GM19397 (cell line): ENCODE data around the gene CHEK2.
"Not testable (repeated sequence)": the region's sequence is repeated elsewhere in the genome, so short reads cannot be mapped to it uniquely, and the experiment has no call there.

Experiments
- ATAC-seq: cut with Tn5 transposase; IDR thresholded peaks from one replicate; pipeline ENCODE4 v1.9.1; 2021; ENCODE audit warnings: mild to moderate bottlenecking, moderate library complexity; ENCODE audit not compliant: unreplicated experiment

Gene CHEK2

DNA sequence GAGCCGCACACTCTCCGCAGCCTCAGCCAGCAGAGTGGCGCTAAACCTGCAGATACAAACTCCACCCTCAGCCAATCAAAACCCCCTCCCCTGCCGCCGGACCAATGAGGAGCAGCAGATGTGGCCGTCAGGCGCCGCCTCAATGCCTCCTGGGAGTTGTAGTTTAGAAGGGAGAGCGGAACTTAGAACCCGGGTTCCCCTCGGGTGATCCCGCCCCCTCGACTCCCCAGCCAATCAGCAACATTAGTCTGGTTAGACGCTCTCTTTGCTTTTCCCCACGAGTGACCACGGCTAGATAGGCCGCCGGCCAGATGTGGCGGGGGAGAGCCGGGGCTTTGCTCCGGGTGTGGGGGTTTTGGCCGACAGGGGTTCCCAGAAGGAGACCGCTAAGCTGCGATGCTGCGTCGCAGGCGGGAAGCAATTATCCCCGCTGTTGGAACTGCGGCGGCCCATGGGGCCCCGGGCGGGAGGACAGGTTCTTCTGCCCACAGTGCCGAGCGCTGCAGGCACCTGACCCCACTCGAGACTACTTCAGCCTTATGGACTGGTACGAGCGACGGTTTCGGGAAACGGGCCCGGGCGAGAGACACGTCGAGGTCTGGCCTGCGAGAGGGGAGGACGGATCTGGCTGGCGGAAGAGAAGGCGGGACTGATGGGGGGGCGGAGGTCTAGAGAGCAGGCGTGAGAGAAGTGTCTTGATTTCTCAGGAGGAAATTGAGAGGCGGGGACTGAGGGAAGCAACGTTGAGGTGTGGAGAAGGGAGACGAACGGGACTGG lies at the start of gene CHEK2, which contains the start of gene HSCB:
Gene CHEK2 (minus strand): TSS at position 36 of the 777 bp plus-strand sequence. CDS start 7,099 bp downstream, outside the sequence.
Gene HSCB (plus strand): TSS at position 255 of the 777 bp plus-strand sequence. CDS start 57 bp downstream, at position 312.
- peak; percentile 92 for ATAC-seq

GRCh38 chr22:28791124-28791523 lies 49.5 kb upstream of the CHEK2 start:
- ATAC-seq = no peak

- no peak for ATAC-seq
Measured at GRCh38 chr22:28788601-28789000, 47.0 kb upstream of the CHEK2 start.

GRCh38 chr22:28783786-28784671 lies 42.4 kb upstream of the CHEK2 start:
- ATAC-seq = no peak

- no peak for ATAC-seq
Measured at GRCh38 chr22:28780296-28780695, 38.7 kb upstream of the CHEK2 start.

DNA sequence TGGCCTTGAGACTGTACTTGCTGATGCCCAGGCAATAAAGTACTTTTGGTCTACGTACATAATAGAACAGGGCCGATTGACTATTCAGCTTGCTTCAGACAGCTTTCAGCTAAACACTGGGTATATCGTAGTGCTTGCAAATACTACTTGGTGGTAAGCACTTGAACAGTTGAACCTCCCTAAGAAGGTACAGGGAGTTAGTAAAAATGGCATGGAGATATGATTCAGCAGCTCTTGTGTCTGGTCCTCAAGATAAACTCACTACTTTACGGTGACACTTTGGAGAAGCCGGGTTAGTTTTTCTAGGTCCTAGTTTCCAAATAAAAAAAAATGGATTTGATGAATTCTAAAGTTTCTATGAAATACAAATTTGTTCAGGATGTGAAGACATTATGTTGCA lies 38.2 kb upstream of the CHEK2 start:
- ATAC-seq = no peak

DNA sequence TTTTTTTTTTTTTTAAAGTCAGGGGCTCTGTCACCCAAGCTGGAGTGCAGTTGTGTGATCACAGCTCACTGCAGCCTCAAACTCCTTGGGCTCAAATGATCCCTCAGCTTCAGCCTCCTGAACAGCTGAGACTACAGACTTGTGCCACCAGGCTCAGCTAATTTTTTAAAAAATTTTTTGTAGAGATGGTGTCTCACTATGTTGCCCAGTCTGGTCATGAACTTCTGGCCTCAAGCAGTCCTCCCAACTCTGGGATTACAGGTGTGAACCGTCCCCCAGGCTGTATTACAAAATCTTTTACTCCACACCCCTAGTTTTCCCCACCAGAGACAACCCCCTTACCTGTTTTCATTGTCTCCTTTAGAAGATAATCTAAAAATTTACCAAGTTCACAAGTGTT lies 32.8 kb upstream of the CHEK2 start:
- ATAC-seq = no peak

DNA sequence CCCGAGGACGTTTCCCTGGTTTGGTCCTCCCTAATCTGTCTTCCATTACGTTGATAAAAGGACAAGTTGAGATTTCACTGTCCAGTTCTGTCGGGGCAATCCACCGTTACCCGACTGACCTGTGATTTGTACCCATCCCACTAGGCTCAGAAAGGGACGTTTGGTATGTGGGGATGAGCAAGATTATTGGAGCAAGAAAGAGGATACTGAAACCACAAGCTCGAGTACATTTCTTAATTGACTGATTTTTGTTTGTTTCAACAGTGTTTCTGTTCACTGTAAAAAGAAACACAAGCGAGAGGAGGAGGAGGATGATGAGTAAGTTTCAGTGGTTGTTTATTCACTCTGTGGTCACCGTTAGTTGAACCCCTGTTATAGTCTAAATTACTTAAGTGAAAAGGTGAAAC lies 31.8 kb upstream of the CHEK2 start:
- ATAC-seq = peak; percentile 7

- peak; percentile 89 for ATAC-seq
Measured at GRCh38 chr22:28772633-28773460, 31.2 kb upstream of the CHEK2 start, which contains the start of gene CCDC117. Gene CCDC117, plus strand, starts transcription at chr22:28772695. Its CDS starts 155 bp downstream, at chr22:28772850.

- ATAC-seq = no peak
Measured at GRCh38 chr22:28771195-28771791, 29.7 kb upstream of the CHEK2 start.

DNA sequence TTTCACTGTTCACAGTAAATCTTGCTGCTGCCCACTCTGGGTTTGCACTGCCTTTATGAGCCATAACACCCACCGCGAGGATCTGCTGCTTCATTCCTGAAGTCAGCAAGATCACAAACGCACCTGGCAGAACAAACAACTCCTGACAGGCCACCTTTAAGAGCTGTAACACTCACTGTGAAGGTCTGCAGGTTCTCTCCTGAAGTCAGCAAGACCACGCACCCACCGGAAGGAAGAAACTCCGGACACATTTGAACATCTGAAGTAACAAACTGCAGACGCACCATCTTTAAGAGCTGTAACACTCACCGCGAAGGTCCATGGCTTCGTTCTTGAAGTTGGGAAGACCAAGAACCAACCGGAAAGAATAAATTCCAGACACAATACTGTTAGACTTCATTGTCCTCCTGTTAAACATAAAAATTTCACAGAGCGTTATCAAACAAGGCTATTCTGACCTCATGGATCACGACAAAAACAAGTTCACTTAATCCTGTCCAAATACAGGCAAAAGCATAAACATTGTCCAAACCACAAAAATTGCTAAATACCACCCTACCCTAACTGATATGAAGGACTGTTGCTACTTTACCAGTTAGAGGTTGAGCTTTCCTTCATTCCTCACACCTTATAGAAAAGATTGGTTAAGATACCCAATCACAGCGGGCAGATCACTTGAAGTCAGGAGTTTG lies 27.9 kb upstream of the CHEK2 start:
- no peak for ATAC-seq

- ATAC-seq = no peak
Measured at GRCh38 chr22:28768701-28769393, 27.2 kb upstream of the CHEK2 start.

- ATAC-seq = no peak
Measured at GRCh38 chr22:28766628-28767027, 25.0 kb upstream of the CHEK2 start.

DNA sequence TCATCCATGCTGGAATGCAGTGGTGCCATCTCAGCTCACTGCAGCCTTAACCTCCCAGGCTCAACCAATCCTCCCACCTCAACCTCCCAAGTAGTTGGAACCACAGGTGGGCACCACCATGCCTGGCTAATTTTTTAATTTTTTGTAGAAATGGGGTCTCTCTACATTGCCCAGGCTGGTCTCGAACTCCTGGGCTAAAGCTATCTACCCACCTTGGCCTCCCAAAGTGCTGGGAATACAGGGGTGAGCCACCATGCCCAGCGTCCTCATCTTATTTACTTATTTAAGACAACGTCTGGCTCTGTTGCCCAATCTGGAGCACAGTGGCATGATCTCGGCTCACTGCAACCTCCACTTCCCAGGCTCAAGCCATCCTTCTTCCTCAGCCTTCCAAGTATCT lies 20.4 kb upstream of the CHEK2 start:
- ATAC-seq = not testable (repeated sequence)

DNA sequence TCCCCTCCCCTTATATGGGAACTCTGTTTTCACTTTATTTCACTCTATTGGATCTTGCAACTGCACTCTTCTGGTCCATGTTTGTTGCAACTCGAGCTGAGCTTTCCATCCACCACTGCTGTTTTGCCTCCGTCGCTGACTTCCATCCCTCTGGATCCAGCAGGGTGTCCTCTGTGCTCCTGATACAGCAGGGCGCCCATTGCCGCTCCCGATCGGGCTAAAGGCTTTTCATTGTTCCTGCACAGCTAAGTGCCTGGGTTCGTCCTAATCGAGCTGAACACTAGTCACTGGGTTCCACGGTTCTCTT lies 19.8 kb upstream of the CHEK2 start:
- no peak for ATAC-seq

- no peak for ATAC-seq
Measured at GRCh38 chr22:28759861-28760560, 18.4 kb upstream of the CHEK2 start.

- not testable (repeated sequence) for ATAC-seq
Measured at GRCh38 chr22:28754512-28754911, 12.9 kb upstream of the CHEK2 start.

DNA sequence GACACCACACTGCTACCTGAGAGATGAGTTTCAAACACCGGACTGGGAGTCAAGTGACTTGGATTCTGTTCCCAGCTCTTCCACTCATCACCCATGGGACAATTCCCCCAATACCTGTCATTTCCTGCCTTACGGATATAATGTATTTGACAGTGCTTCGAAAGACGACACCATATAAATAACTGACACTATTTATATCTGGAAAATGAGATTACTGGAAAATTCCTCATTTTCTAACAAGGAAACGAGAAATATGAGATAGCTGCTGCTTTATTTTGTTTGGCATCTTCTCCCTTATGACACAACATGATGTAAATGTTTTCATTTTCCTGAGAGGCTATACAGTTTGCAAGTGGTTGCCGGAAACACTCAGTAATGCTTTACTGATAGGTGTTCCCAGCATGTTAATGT lies 8.9 kb upstream of the CHEK2 start:
- no peak for ATAC-seq

- no peak for ATAC-seq
Measured at GRCh38 chr22:28743852-28744251, 2.2 kb upstream of the CHEK2 start.
